ENCODE data around the gene ZNF24. TPM values are rescaled to one million over a fixed set of nuclear protein-coding genes. Genes with fewer than 3 reads are reported as not detected.

Gene ZNF24
- total RNA-seq, 4 donors from 2014 or later: 12.7 to 34.5 (median 29.1) TPM

DNA sequence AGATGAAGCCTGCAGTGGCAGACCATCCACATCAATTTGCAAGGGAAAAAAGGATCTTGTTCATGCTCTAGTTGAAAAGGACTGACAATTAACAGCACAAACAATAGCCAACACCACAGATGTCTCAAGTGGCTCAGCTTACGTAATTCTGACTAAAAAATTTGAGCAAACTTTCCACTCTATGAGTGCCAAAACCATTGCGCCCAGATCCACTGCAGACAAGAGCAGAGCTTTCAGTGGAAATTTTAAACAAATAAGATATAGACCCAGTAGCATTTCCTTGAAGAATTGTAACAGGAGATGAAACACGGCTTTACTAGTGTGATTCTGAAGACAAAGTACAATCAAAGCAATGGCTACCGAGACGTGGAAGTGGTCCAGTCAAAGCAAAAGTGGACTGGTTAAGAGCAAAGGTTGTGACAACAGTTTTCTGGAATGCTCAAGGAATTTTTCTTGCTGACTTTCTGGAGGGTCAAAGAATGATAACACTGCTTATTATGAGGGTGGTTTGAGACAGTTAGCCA lies 44.9 kb upstream of the ZNF24 start:
- 31 to 43% methylated on average over 5 of the region's 5 CpGs for WGBS, 2 donors (ENCODE audit: low coverage in 1 of 2)
- peak overlapping the region in 2 of 4 donors; percentile 31 to 53 for H3K27ac ChIP-seq
- H3K4me3 ChIP-seq: no peak overlapping the region
- intact Hi-C loops (cut with DNase I; ENCODE audit: low total_unique reads): loop anchor here (10.0 kb wide), 1 partner anchor 566 kb away; no protein-coding TSS in a partner anchor
- H3K36me3 ChIP-seq: no peaks in the 10 kb centered on the region
- TF ChIP-seq EP300 (IDR thresholded peaks at IDR 0.05; ENCODE audit: low read depth): no peak
- in situ Hi-C loops (cut with MboI; ENCODE audit: low pct_ligation_motif_present in 1 of 4, low pct_unique_long_range_greater_than_20kb in 1 of 4, low sequenced_read_pairs in 3 of 4): loop anchor here (25.0 kb wide), 2 partner anchors 548 to 573 kb away; partner anchors contain the start of gene RMP24 (in 3 of the 4)
- no peaks in the 10 kb centered on the region for H3K27me3 ChIP-seq
- H3K9me3 ChIP-seq: no peaks in the 10 kb centered on the region
- H3K4me1 ChIP-seq: no peaks in the 10 kb centered on the region
- DNase-seq: no peak

- H3K36me3 ChIP-seq: no peaks in the 10 kb centered on the region
- WGBS, 2 donors (ENCODE audit: low coverage in 1 of 2): 28 to 56% methylated on average over 2 to 3 of the region's 3 CpGs
- H3K4me3 ChIP-seq: no peak overlapping the region
- TF ChIP-seq POLR2A (IDR thresholded peaks at IDR 0.05) (no peak), EP300 (IDR thresholded peaks at IDR 0.05; ENCODE audit: low read depth) (no peak), POLR2AphosphoS5 (IDR thresholded peaks at IDR 0.05) (no peak)
- TF ChIP-seq, protein P1, sequence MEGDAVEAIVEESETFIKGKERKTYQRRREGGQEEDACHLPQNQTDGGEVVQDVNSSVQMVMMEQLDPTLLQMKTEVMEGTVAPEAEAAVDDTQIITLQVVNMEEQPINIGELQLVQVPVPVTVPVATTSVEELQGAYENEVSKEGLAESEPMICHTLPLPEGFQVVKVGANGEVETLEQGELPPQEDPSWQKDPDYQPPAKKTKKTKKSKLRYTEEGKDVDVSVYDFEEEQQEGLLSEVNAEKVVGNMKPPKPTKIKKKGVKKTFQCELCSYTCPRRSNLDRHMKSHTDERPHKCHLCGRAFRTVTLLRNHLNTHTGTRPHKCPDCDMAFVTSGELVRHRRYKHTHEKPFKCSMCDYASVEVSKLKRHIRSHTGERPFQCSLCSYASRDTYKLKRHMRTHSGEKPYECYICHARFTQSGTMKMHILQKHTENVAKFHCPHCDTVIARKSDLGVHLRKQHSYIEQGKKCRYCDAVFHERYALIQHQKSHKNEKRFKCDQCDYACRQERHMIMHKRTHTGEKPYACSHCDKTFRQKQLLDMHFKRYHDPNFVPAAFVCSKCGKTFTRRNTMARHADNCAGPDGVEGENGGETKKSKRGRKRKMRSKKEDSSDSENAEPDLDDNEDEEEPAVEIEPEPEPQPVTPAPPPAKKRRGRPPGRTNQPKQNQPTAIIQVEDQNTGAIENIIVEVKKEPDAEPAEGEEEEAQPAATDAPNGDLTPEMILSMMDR (IDR thresholded peaks at IDR 0.05): no peak
- H3K9me3 ChIP-seq: no peaks in the 10 kb centered on the region
- no peaks in the 10 kb centered on the region for H3K4me1 ChIP-seq
- no peak overlapping the region for H3K27ac ChIP-seq
- intact Hi-C loops (cut with DNase I; ENCODE audit: low total_unique reads) (loop anchor here (10.0 kb wide), 1 partner anchor 568 kb away; no protein-coding TSS in a partner anchor), in situ Hi-C loops (cut with MboI; ENCODE audit: low pct_ligation_motif_present in 1 of 4, low pct_unique_long_range_greater_than_20kb in 1 of 4, low sequenced_read_pairs in 3 of 4) (loop anchor here (25.0 kb wide), 2 partner anchors 550 to 575 kb away; partner anchors contain the start of gene RMP24 (in 3 of the 4))
- H3K27me3 ChIP-seq: no peaks in the 10 kb centered on the region
- no peak for DNase-seq
Measured at GRCh38 chr18:35387152-35387571, 42.9 kb upstream of the ZNF24 start.

DNA sequence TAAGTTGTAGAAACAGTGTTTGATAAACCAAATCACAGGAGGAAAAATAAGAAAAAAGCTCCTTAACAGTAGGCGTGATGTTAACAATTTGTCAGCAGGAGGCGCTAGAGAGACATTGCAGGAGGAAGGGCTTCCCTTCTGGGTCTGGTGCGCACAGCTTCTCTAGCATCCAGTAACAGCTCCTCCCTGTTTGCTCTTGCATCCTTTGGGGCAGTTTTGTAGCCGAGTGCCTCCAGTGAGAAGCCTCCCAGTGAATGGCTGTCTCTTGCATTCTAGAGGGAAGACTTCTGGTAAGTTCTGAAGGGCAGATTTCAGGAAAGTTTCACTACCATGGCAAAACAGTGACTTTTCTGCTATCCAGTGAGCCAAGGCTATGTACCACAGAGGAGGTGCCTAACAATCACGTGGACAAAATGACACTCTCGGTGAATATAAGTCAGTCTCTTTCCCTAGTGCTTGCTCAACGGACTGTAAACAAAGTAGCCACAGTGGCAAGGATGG lies 42.4 kb upstream of the ZNF24 start:
- H3K4me1 ChIP-seq: no peaks in the 10 kb centered on the region
- no peaks in the 10 kb centered on the region for H3K27me3 ChIP-seq
- in situ Hi-C loops (cut with MboI; ENCODE audit: low pct_ligation_motif_present in 1 of 4, low pct_unique_long_range_greater_than_20kb in 1 of 4, low sequenced_read_pairs in 3 of 4) (loop anchor here (25.0 kb wide), 2 partner anchors 551 to 576 kb away; partner anchors contain the start of gene RMP24 (in 3 of the 4)), intact Hi-C loops (cut with DNase I; ENCODE audit: low total_unique reads) (loop anchor here (10.0 kb wide), 1 partner anchor 568 kb away; no protein-coding TSS in a partner anchor)
- 12 to 18% methylated on average over 3 to 7 of the region's 7 CpGs for WGBS, 2 donors (ENCODE audit: low coverage in 1 of 2)
- no peak for TF ChIP-seq POLR2A (IDR thresholded peaks at IDR 0.05)
- TF ChIP-seq, protein P1 (IDR thresholded peaks at IDR 0.05): peak; percentile 74 to 92 (median 86)
- DNase-seq: peak; percentile 68
- no peaks in the 10 kb centered on the region for H3K9me3 ChIP-seq
- no peak overlapping the region for H3K27ac ChIP-seq
- H3K4me3 ChIP-seq: no peak overlapping the region
- no peaks in the 10 kb centered on the region for H3K36me3 ChIP-seq

DNA sequence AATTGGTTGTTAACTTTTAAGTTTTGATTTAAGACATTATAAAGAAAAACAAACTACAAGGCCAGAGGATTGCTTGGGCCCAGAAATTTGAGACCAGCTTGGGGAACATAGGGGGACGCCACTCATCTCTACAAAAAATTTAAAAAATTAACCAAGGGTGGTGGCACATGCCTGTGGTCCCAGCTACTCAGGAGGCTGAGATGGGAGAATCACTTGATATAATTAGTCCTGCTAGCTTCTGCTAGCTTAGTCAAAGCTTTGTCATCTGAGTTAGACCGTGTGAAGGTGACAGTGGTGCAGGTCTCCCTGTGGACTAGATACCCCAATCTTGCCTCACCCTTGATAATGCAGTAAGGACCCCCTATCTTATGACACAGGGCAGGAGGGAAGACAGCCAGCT lies 38.9 kb upstream of the ZNF24 start:
- intact Hi-C loops (cut with DNase I; ENCODE audit: low total_unique reads): loop anchor here (10.0 kb wide), 1 partner anchor 572 kb away; no protein-coding TSS in a partner anchor
- TF ChIP-seq POLR2A (IDR thresholded peaks at IDR 0.05) (no peak), POLR2AphosphoS5 (IDR thresholded peaks at IDR 0.05) (no peak), EP300 (IDR thresholded peaks at IDR 0.05; ENCODE audit: low read depth) (no peak)
- TF ChIP-seq, protein P1 (IDR thresholded peaks at IDR 0.05): no peak
- H3K9me3 ChIP-seq: no peaks in the 10 kb centered on the region
- in situ Hi-C loops (cut with MboI; ENCODE audit: low pct_ligation_motif_present in 1 of 4, low pct_unique_long_range_greater_than_20kb in 1 of 4, low sequenced_read_pairs in 3 of 4): loop anchor here (25.0 kb wide), 2 partner anchors 554 to 579 kb away; partner anchors contain the start of gene RMP24 (in 3 of the 4)
- DNase-seq: no peak
- H3K27me3 ChIP-seq: peaks cover 7% of the 10 kb centered on the region
- no peak overlapping the region for H3K4me3 ChIP-seq
- H3K36me3 ChIP-seq: no peaks in the 10 kb centered on the region
- 80 to 91% methylated on average over 1 to 2 of the region's 2 CpGs for WGBS, 2 donors (ENCODE audit: low coverage in 1 of 2)
- no peaks in the 10 kb centered on the region for H3K4me1 ChIP-seq
- no peak overlapping the region for H3K27ac ChIP-seq
